Breast epithelium (tissue), 3 donors: ENCODE measurements around the gene C2CD4A.

Source experiments
- CTCF ChIP-seq, 3 donors: fragments of 450-650 bp; IDR thresholded peaks; one replicate each; pipeline ENCODE4 v1.5.1; 2016 to 2017; ENCODE audit warnings: antibody characterized with exemption in 3 of 3, mild to moderate bottlenecking in 3 of 3, moderate library complexity in 3 of 3
- POLR2A ChIP-seq: fragments of 450-650 bp; IDR thresholded peaks from one replicate; pipeline ENCODE4 v1.6.1; 2016; ENCODE audit warnings: antibody characterized with exemption, mild to moderate bottlenecking, moderate library complexity
- POLR2AphosphoS5 ChIP-seq, 3 donors: sonication (generic); formaldehyde crosslinking; IDR thresholded peaks; one replicate each; pipeline ENCODE4 v1.6.1; 2017; ENCODE audit warnings: antibody characterized with exemption in 3 of 3

- TF ChIP-seq POLR2A (no peak), CTCF (IDR thresholded peaks at IDR 0.05) (no peak), POLR2AphosphoS5 (IDR thresholded peaks at IDR 0.05) (no peak)
Measured at GRCh38 chr15:62057341-62057980, 9.3 kb upstream of the C2CD4A start.
